WERI-Rb-1 (cell line): ENCODE measurements around the gene UBR3.
A peak's percentile ranks its signal among the peaks of the same experiment; 100 is the strongest.
"Not testable (repeated sequence)": the region's sequence is repeated elsewhere in the genome, so short reads cannot be mapped to it uniquely, and the experiment has no call there.

Experiments
- DNase-seq: peaks from one replicate; pipeline ENCODE4 v3.0.0-alpha.2; 2020
- H3K27ac ChIP-seq: fragments of 250-450 bp; sonication (Bioruptor Pico); 2 replicates; pipeline ENCODE4 v1.5.1; 2020; ENCODE audit warnings: mild to moderate bottlenecking, moderate library complexity
- H3K27me3 ChIP-seq: fragments of 250-450 bp; sonication (Bioruptor Pico); 2 replicates; pipeline ENCODE4 v1.5.1; 2021; ENCODE audit warnings: mild to moderate bottlenecking, low read depth, moderate library complexity; ENCODE audit not compliant: insufficient read depth, severe bottlenecking
- H3K36me3 ChIP-seq: fragments of 250-450 bp; sonication (Bioruptor Pico); 2 replicates; pipeline ENCODE4 v1.5.1; 2020; ENCODE audit warnings: mild to moderate bottlenecking, moderate library complexity
- H3K4me3 ChIP-seq: 2 replicates; pipeline ENCODE4 v1.5.1; 2011; ENCODE audit warnings: low read depth, mild to moderate bottlenecking, control low read depth, low read length
- H3K9me3 ChIP-seq: fragments of 250-450 bp; sonication (Bioruptor Pico); 2 replicates; pipeline ENCODE4 v1.5.1; 2021; ENCODE audit warnings: mild to moderate bottlenecking, moderate library complexity; ENCODE audit not compliant: severe bottlenecking
- TF ChIP-seq, protein P1 (sequence below): IDR thresholded peaks from 2 replicates; pipeline ENCODE4 v1.5.1; 2011; ENCODE audit warnings: low read depth, mild to moderate bottlenecking, control low read depth, inconsistent platforms, low read length

The UBR3 gene

DNA sequence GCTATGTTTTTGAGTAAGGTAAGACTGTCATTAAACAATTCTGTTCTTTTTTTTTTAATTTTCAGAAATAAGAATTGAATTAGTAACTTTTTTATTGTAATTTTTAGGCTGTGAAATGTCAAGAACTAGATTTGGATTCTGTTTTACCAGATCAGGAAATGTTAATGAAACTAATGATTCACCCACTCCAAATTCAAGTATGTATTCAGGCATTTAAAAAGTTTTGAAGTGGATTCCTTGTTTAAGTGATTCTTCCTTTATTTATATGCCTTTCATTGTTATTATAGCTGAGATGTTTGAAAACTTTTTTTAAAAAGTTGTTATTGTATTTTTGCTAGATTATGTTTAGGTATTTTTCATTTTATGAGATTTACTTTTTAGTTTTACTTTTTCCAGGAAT is 96.7 kb downstream of the UBR3 start:
- no peak for DNase-seq
- Histone ChIP-seq H3K36me3 (peaks cover 17% of the 10 kb centered on the region), H3K27me3 (no peaks in the 10 kb centered on the region)

DNA sequence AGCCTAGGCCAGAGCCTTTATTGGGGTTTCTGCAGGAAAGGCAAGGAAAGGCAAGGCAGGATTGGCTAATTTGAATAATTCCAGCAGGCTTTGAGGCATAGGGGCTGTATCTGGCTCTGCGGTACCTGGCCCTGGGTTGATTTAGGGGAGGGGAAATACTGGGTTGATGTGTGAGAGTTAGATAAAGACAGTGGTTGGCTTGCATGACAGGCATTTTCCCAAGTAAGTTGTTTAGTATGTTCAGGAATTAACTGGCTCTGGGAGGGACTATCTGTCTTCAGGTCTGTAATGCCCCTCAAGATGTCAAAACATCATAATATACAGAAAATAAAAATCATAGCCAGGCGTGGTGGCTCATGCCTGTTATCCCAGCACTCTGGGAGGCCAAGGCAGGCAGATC is 98.7 kb downstream of the UBR3 start:
- Histone ChIP-seq H3K4me3 (no peak overlapping the region), H3K36me3 (peaks cover 17% of the 10 kb centered on the region), H3K27ac (no peak overlapping the region), H3K9me3 (no peaks in the 10 kb centered on the region), H3K27me3 (no peaks in the 10 kb centered on the region)
- DNase-seq = no peak
- TF ChIP-seq, protein P1, sequence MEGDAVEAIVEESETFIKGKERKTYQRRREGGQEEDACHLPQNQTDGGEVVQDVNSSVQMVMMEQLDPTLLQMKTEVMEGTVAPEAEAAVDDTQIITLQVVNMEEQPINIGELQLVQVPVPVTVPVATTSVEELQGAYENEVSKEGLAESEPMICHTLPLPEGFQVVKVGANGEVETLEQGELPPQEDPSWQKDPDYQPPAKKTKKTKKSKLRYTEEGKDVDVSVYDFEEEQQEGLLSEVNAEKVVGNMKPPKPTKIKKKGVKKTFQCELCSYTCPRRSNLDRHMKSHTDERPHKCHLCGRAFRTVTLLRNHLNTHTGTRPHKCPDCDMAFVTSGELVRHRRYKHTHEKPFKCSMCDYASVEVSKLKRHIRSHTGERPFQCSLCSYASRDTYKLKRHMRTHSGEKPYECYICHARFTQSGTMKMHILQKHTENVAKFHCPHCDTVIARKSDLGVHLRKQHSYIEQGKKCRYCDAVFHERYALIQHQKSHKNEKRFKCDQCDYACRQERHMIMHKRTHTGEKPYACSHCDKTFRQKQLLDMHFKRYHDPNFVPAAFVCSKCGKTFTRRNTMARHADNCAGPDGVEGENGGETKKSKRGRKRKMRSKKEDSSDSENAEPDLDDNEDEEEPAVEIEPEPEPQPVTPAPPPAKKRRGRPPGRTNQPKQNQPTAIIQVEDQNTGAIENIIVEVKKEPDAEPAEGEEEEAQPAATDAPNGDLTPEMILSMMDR = no peak

More for the DNA sequence above, 96.7 kb downstream of the UBR3 start:
- no peaks in the 10 kb centered on the region for H3K9me3 ChIP-seq
- no peak overlapping the region for H3K4me3 ChIP-seq
- TF ChIP-seq, protein P1 = no peak
- no peak overlapping the region for H3K27ac ChIP-seq

DNA sequence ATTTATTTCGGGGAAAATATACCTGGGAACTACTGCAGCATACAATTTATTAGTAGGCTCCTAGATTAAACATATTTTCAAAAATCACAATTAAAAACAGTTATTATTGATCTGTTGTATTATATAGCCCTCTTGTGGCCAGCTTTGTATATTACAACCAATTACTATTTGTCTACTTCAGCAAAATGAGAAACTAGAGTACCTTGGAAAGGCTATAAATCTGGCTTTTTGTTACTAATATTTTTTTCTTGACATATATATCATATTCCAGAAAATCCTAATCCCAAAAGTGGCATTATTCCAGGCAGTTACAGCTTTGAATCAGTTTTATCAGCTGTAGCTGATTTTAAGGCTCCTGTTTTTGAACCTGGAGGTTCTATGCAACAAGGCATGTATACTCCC is 101.2 kb downstream of the UBR3 start:
- no peak for DNase-seq
- H3K4me3 ChIP-seq = no peak overlapping the region
- no peak overlapping the region for H3K27ac ChIP-seq
- no peaks in the 10 kb centered on the region for H3K9me3 ChIP-seq
- TF ChIP-seq, protein P1 = no peak
- no peaks in the 10 kb centered on the region for H3K27me3 ChIP-seq
- peaks cover 17% of the 10 kb centered on the region for H3K36me3 ChIP-seq

DNA sequence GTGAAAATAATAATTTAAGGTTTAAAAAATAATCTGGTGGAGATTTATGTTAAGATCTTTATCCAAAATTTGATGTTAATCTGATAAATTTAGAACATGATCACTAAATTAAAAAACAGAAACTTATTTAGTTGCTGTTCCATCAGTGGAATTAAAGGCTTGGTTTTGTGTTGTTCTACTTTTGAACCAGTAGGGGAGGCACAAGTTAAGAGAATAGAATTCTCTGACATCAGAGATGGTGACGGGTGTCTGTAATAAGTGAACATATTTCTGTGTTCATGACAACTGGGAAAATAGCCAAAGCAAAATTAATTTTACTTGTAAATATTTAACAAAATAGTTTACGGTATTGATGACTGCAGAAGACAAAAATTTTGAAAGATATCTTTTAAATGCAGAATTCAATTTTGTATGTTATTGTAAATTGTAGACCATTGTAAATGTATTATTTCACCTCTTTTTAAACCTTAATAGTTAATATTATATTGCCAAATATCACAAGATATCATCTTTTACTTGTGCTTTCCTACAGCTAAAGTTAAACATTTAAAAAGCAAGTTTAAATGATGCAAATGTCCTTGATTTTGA is 106.0 kb downstream of the UBR3 start:
- no peaks in the 10 kb centered on the region for H3K9me3 ChIP-seq
- no peak overlapping the region for H3K27ac ChIP-seq
- no peak overlapping the region for H3K4me3 ChIP-seq
- H3K27me3 ChIP-seq = no peaks in the 10 kb centered on the region
- DNase-seq = no peak
- no peaks in the 10 kb centered on the region; the same call in 1 of the 2 replicates for H3K36me3 ChIP-seq
- TF ChIP-seq, protein P1 = peak; percentile 41

DNA sequence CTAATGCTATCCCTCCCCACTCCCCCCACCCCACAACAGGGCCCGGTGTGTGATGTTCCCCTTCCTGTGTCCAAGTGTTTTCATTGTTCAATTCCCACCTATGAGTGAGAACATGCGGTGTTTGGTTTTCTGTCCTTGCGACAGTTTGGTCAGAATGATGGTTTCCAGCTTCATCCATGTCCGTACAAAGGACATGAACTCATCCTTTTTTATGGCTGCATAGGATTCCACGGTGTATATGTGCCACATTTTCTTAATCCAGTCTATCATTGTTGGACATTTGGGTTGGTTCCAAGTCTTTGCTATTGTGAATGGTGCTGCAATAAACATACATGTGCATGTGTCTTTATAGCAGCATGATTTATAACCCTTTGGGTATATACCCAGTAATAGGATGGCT is 109.4 kb downstream of the UBR3 start:
- not testable (repeated sequence) for H3K36me3 ChIP-seq, H3K27me3 ChIP-seq, H3K4me3 ChIP-seq, H3K9me3 ChIP-seq, DNase-seq, H3K27ac ChIP-seq

DNA sequence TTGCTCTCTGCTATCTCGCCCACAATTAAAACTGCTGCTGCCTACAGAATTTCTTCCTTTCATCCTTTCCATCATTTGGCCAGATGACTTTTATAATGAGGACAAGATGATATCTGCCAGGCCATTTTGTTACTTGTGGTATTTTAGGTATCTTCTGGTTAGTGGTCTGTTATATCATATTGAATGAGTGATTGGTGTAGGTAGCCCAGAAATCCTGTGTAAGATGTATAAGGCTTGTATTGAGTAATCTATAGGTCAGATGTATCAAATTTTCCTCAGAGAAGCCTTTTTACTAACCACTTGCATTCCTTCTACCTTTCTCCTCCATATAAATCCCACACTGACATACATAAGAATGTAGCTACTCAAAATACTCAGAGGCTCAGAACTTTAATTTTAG is 118.3 kb downstream of the UBR3 start:
- peaks cover 7% of the 10 kb centered on the region; the same call in 1 of the 2 replicates for H3K36me3 ChIP-seq
- TF ChIP-seq, protein P1 = no peak
- no peak overlapping the region for H3K4me3 ChIP-seq
- H3K27ac ChIP-seq = no peak overlapping the region
- H3K27me3 ChIP-seq = no peaks in the 10 kb centered on the region
- no peak for DNase-seq
- H3K9me3 ChIP-seq = no peaks in the 10 kb centered on the region
